ENCODE data around the gene GLOD4. TPM values are rescaled to one million over a fixed set of nuclear protein-coding genes. Genes with fewer than 3 reads are reported as not detected.

GLOD4 gene
- total RNA-seq, 2 donors from 2014 or later = 72.4 to 113 TPM

GRCh38 chr17:802481-802880, 20.4 kb upstream of the GLOD4 start:
- H3K4me1 ChIP-seq (replicated peaks) = no peaks in the 10 kb centered on the region
- H3K36me3 ChIP-seq = peaks cover 0 to 6% of the 10 kb centered on the region in 2 donors
- DNase-seq (ENCODE audit: low spot score) = no peak
- no peaks in the 10 kb centered on the region for H3K27me3 ChIP-seq (replicated peaks; ENCODE audit: insufficient read depth)
- intact Hi-C loops (cut with DNase I) = no loop called here
- H3K4me3 ChIP-seq = no peak overlapping the region
- no peaks in the 10 kb centered on the region for H3K9me3 ChIP-seq
- H3K27ac ChIP-seq = no peak overlapping the region
- 95% methylated on average over 14 of the region's 14 CpGs for WGBS
- TF ChIP-seq, protein P1, sequence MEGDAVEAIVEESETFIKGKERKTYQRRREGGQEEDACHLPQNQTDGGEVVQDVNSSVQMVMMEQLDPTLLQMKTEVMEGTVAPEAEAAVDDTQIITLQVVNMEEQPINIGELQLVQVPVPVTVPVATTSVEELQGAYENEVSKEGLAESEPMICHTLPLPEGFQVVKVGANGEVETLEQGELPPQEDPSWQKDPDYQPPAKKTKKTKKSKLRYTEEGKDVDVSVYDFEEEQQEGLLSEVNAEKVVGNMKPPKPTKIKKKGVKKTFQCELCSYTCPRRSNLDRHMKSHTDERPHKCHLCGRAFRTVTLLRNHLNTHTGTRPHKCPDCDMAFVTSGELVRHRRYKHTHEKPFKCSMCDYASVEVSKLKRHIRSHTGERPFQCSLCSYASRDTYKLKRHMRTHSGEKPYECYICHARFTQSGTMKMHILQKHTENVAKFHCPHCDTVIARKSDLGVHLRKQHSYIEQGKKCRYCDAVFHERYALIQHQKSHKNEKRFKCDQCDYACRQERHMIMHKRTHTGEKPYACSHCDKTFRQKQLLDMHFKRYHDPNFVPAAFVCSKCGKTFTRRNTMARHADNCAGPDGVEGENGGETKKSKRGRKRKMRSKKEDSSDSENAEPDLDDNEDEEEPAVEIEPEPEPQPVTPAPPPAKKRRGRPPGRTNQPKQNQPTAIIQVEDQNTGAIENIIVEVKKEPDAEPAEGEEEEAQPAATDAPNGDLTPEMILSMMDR (IDR thresholded peaks at IDR 0.05) = no peak
- TF ChIP-seq POLR2A (IDR thresholded peaks at IDR 0.05) = no peak
- no peak for TF ChIP-seq POLR2AphosphoS5 (IDR thresholded peaks at IDR 0.05)

DNA sequence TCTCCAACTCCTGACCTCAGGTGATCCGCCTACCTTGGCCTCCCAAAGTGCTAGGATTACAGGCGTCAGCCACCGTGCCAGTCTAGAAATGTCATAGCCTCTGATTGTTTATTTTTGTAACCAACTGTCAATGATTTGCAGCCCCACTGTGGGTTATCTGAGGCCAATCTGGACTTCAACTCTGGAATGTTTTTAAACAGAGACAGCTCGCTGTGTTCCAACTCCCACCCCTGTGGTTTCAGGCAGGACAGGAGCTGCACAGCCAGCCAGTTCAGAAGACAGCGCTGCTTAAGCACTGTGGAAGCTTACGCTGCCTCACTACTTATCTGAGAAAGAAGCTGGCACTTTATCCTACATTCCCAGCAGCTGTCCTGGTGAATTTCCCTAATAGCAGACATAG, 19.6 kb upstream of the GLOD4 start:
- Histone ChIP-seq H3K27me3 (replicated peaks; ENCODE audit: insufficient read depth) (no peaks in the 10 kb centered on the region), H3K4me1 (replicated peaks) (no peaks in the 10 kb centered on the region), H3K36me3 (peaks cover 0 to 6% of the 10 kb centered on the region in 2 donors), H3K27ac (no peak overlapping the region), H3K4me3 (no peak overlapping the region), H3K9me3 (no peaks in the 10 kb centered on the region)
- intact Hi-C loops (cut with DNase I) = no loop called here
- WGBS = 76% methylated on average over 6 of the region's 6 CpGs
- DNase-seq (ENCODE audit: low spot score) = no peak
- TF ChIP-seq POLR2AphosphoS5 (IDR thresholded peaks at IDR 0.05) (no peak), POLR2A (IDR thresholded peaks at IDR 0.05) (no peak)
- TF ChIP-seq, protein P1 (IDR thresholded peaks at IDR 0.05) = no peak

GRCh38 chr17:800446-801242, 18.6 kb upstream of the GLOD4 start:
- DNase-seq (ENCODE audit: low spot score) = no peak
- 83% methylated on average over 39 of the region's 39 CpGs for WGBS
- H3K4me3 ChIP-seq = no peak overlapping the region
- intact Hi-C loops (cut with DNase I) = no loop called here
- no peaks in the 10 kb centered on the region for H3K9me3 ChIP-seq
- H3K36me3 ChIP-seq = peaks cover 0 to 6% of the 10 kb centered on the region in 2 donors
- H3K27me3 ChIP-seq (replicated peaks; ENCODE audit: insufficient read depth) = no peaks in the 10 kb centered on the region
- TF ChIP-seq, protein P1 (IDR thresholded peaks at IDR 0.05) = no peak
- no peak for TF ChIP-seq POLR2A (IDR thresholded peaks at IDR 0.05)
- no peak for TF ChIP-seq POLR2AphosphoS5 (IDR thresholded peaks at IDR 0.05)
- no peak overlapping the region for H3K27ac ChIP-seq
- no peaks in the 10 kb centered on the region for H3K4me1 ChIP-seq (replicated peaks)

DNA sequence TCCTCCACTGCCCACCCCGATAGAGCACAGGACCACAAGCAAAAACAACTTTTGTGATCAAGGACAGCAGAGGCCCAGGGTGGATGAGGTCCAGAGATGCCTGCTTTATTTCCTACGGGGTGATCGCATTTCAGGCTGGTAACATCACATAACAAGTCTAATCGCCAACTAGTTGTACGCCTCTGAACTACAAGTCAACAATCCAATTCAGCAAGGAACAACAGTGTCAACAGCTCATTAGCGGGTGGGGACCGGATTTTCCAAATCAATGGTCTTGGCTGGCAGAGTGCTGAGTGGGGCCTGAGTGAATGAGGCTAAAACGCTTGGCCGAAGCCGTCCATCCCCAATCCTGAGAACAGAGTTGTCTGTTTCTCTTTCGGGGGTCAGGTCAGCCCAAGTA, 17.2 kb upstream of the GLOD4 start:
- no peak overlapping the region for H3K27ac ChIP-seq
- no peaks in the 10 kb centered on the region for H3K9me3 ChIP-seq
- intact Hi-C loops (cut with DNase I) = loop anchor here (5.0 kb wide), 1 partner anchor 48 kb away; no protein-coding TSS in a partner anchor
- no peaks in the 10 kb centered on the region for H3K27me3 ChIP-seq (replicated peaks; ENCODE audit: insufficient read depth)
- WGBS = 82% methylated on average over 11 of the region's 11 CpGs
- peaks cover 0 to 6% of the 10 kb centered on the region in 2 donors for H3K36me3 ChIP-seq
- H3K4me1 ChIP-seq (replicated peaks) = no peaks in the 10 kb centered on the region
- H3K4me3 ChIP-seq = no peak overlapping the region
- TF ChIP-seq, protein P1 (IDR thresholded peaks at IDR 0.05) = no peak
- TF ChIP-seq POLR2AphosphoS5 (IDR thresholded peaks at IDR 0.05) (no peak), POLR2A (IDR thresholded peaks at IDR 0.05) (no peak)
- no peak for DNase-seq (ENCODE audit: low spot score)

- no peak overlapping the region for H3K4me3 ChIP-seq
- intact Hi-C loops (cut with DNase I) = loop anchor here (5.0 kb wide), 1 partner anchor 49 kb away; no protein-coding TSS in a partner anchor
- no peaks in the 10 kb centered on the region for H3K9me3 ChIP-seq
- peaks cover 0 to 6% of the 10 kb centered on the region in 2 donors for H3K36me3 ChIP-seq
- H3K4me1 ChIP-seq (replicated peaks) = no peaks in the 10 kb centered on the region
- TF ChIP-seq, protein P1 (IDR thresholded peaks at IDR 0.05) = no peak
- TF ChIP-seq POLR2A (IDR thresholded peaks at IDR 0.05) (no peak), POLR2AphosphoS5 (IDR thresholded peaks at IDR 0.05) (no peak)
- no peak overlapping the region for H3K27ac ChIP-seq
- no peaks in the 10 kb centered on the region for H3K27me3 ChIP-seq (replicated peaks; ENCODE audit: insufficient read depth)
- WGBS = 68% methylated on average over 11 of the region's 11 CpGs
- no peak for DNase-seq (ENCODE audit: low spot score)
Measured at GRCh38 chr17:798246-798645, 16.2 kb upstream of the GLOD4 start.
